ENCODE measurements around the gene TLE3. TPM values are rescaled to one million over a fixed set of nuclear protein-coding genes. Genes with fewer than 3 reads are reported as not detected.

The TLE3 gene
- polyA plus RNA-seq, 1 experiment, result 3.7 TPM

DNA sequence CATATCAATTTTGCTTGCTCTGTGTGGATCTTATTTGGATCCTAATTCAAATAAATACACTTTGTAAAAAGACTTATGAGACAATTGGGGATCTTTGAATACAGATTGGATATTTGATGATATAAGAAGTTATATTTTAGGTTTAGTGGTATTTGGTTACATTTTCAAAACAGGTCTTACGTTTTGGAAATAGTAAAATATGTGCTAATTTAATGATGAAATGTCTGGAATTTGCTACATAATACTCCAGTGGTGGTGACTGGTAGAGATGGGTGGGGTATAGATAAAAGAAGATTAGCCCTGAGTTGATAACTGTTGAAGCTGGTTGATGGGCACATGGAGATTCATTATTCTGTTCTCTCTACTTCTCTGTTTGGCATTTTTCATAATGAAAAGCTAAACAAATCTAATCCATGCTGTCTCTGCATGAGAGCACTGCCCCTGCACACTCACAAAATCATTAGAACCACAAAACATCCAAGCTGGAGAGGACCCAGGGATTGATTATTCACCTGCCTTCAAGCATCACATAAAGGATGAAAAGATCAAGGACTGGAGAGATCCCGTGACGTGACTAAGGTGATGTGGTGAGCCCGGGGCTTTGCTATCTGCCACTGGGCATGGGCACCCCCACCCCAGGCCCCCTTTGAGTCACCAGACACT, 58.9 kb downstream of the TLE3 start:
- TF ChIP-seq, protein P1, sequence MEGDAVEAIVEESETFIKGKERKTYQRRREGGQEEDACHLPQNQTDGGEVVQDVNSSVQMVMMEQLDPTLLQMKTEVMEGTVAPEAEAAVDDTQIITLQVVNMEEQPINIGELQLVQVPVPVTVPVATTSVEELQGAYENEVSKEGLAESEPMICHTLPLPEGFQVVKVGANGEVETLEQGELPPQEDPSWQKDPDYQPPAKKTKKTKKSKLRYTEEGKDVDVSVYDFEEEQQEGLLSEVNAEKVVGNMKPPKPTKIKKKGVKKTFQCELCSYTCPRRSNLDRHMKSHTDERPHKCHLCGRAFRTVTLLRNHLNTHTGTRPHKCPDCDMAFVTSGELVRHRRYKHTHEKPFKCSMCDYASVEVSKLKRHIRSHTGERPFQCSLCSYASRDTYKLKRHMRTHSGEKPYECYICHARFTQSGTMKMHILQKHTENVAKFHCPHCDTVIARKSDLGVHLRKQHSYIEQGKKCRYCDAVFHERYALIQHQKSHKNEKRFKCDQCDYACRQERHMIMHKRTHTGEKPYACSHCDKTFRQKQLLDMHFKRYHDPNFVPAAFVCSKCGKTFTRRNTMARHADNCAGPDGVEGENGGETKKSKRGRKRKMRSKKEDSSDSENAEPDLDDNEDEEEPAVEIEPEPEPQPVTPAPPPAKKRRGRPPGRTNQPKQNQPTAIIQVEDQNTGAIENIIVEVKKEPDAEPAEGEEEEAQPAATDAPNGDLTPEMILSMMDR (IDR thresholded peaks at IDR 0.05; ENCODE audit: insufficient read depth, low read depth, low read length), result no peak
- no peak for DNase-seq (ENCODE audit: low read depth)
- no peaks in the 10 kb centered on the region for H3K36me3 ChIP-seq (ENCODE audit: control insufficient read depth, insufficient read depth, low read length)
- CTCF ChIA-PET, result no interaction called here
- H3K4me3 ChIP-seq (ENCODE audit: low read depth, low read length), result no peak overlapping the region
- POLR2A ChIA-PET, result no interaction called here
- peaks cover 26% of the 10 kb centered on the region for H3K27me3 ChIP-seq (ENCODE audit: control insufficient read depth, insufficient read depth, low read length)

DNA sequence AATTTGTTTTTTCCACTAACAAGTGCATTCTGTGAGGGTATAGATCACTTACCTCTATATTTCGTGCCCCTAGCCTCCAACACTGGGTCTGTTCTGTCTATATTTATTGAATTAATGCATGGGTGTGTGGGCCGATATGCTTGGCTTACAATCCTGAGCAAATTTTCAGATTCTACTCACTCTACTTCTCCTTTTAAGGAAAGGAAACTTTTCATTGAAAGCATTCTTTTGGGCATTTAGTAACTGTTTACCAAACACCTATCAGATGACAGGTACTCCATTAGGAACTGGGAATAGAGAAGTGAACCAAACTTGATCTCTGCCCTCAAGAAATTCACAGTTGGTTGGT, 60.5 kb downstream of the TLE3 start:
- ChIA-PET CTCF (no interaction called here), POLR2A (no interaction called here)
- TF ChIP-seq, protein P1 (IDR thresholded peaks at IDR 0.05; ENCODE audit: insufficient read depth, low read depth, low read length), result no peak
- no peak overlapping the region for H3K4me3 ChIP-seq (ENCODE audit: low read depth, low read length)
- DNase-seq (ENCODE audit: low read depth), result no peak
- no peaks in the 10 kb centered on the region for H3K36me3 ChIP-seq (ENCODE audit: control insufficient read depth, insufficient read depth, low read length)
- peaks cover 35% of the 10 kb centered on the region for H3K27me3 ChIP-seq (ENCODE audit: control insufficient read depth, insufficient read depth, low read length)

DNA sequence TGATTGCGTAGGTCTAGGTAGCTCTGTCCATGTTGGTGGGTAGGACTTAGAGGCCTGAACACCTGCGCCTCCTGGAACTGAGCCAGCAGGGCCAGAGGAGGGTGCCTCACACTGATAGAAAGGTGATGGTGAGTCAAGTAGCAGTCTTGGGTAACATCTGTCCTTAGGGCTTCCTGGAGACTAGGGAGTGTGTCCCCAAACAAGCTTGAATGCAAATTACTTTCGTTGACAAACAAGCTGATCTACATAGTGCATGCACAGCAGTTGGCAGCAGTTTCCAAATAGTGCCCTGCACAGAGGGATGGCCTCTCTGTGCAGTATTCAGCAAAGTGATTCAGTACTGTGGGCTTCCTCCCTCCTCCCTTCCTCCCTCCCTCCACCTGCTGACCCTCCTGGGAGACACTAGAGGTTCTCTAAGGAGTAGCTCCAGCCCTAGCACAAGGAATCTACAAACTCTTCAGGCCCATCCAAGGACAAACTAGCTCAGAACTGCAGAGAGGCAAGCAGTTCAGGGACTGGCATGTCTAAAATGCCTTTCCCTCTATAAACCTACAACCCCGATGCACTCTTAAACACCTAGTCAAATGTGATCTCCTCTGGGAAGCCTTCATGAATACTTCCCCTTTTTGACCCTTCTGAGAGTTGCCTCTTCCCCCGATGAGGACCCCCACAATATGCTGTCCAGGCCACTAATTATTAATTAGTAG, 61.0 kb downstream of the TLE3 start:
- ChIA-PET CTCF (no interaction called here), POLR2A (no interaction called here)
- Histone ChIP-seq H3K36me3 (ENCODE audit: control insufficient read depth, insufficient read depth, low read length) (no peaks in the 10 kb centered on the region), H3K27me3 (ENCODE audit: control insufficient read depth, insufficient read depth, low read length) (peaks cover 37% of the 10 kb centered on the region), H3K4me3 (ENCODE audit: low read depth, low read length) (no peak overlapping the region)
- no peak for DNase-seq (ENCODE audit: low read depth)
- TF ChIP-seq, protein P1 (IDR thresholded peaks at IDR 0.05; ENCODE audit: insufficient read depth, low read depth, low read length), result no peak

DNA sequence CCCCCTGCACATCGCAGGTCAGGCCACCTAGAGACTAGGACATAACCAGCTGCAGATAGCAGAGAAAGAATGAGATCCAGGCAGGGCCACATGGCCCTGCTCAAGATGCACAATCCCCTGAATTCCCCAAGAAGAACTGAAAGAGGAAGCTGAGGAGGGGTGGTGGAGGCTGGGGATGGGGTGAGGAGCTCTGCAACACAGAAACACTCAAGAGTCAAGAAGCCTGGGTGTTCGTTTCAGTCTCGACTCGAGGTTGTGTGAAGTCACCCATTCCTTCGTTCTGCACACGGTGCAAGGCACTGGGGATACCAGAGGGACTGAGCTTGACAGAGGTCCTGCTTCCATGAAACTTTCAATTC, 62.0 kb downstream of the TLE3 start:
- no peaks in the 10 kb centered on the region for H3K36me3 ChIP-seq (ENCODE audit: control insufficient read depth, insufficient read depth, low read length)
- POLR2A ChIA-PET, result no interaction called here
- peaks cover 44% of the 10 kb centered on the region for H3K27me3 ChIP-seq (ENCODE audit: control insufficient read depth, insufficient read depth, low read length)
- CTCF ChIA-PET, result no interaction called here
- H3K4me3 ChIP-seq (ENCODE audit: low read depth, low read length), result no peak overlapping the region
- TF ChIP-seq, protein P1 (IDR thresholded peaks at IDR 0.05; ENCODE audit: insufficient read depth, low read depth, low read length), result no peak
- no peak for DNase-seq (ENCODE audit: low read depth)

DNA sequence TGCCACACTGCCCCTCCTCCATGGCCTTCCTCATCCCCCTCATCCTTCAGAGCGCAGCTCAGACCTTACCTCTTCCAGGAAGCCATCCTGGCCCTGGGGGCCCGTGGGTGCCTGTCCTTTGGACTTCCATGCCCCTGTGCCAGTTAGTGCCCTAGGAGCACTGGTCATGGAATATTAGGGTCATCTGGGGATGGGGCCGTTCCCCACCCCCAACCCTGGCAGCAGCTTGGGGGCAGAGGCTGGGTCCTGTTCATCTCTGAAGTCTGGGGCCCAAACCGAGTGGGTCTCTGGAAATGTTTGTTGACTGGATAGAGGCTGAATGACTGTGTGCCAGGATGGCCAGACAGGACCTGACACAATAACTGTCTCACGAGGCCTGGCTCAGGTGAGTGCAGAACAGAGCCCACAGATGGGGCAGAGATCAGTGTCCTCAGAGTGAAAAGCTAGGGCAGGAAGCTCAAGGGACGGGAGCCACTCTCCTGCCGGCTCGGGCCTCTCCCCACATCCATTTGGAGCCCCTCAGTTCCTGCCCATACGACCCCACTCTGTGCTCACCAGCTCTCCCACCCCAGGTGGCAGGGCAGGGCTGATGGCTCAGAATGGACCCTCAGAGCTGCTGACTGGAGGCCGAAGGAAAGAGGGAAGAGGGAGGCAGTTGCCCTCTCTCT, 62.5 kb downstream of the TLE3 start:
- CTCF ChIA-PET, result interaction anchor here (1.6 kb wide), 1 partner anchor 9 kb away, joined by 5 read pairs; no protein-coding TSS in a partner anchor
- POLR2A ChIA-PET, result no interaction called here
- DNase-seq (ENCODE audit: low read depth), result no peak
- Histone ChIP-seq H3K36me3 (ENCODE audit: control insufficient read depth, insufficient read depth, low read length) (no peaks in the 10 kb centered on the region), H3K27me3 (ENCODE audit: control insufficient read depth, insufficient read depth, low read length) (peaks cover 44% of the 10 kb centered on the region), H3K4me3 (ENCODE audit: low read depth, low read length) (no peak overlapping the region)
- TF ChIP-seq, protein P1 (IDR thresholded peaks at IDR 0.05; ENCODE audit: insufficient read depth, low read depth, low read length), result no peak

Measured in BJ (cell line).